CD4-positive, alpha-beta memory T cell (primary cell): ENCODE data around the gene POLD4. TPM values are rescaled to one million over a fixed set of nuclear protein-coding genes. Genes with fewer than 3 reads are reported as not detected.

Source experiments
- CTCF ChIA-PET: fragments of 350-600 bp; sonication (Branson Sonifier 250); formaldehyde crosslinking; loops from one replicate; lab custom pipeline; 2021; ENCODE audit warnings: inconsistent platforms; ENCODE audit not compliant: partially characterized antibody; lab: Charles Lee
- POLR2A ChIA-PET: fragments of 350-600 bp; sonication (Branson Sonifier 250); formaldehyde crosslinking; loops from one replicate; lab custom pipeline; 2021; ENCODE audit not compliant: partially characterized antibody; lab: Charles Lee
- DNase-seq, 5 donors: peaks; one replicate each; pipeline versions ENCODE4 v3.0.0 to v3.0.0-alpha.2; 2020 to 2022; ENCODE audit warnings: mixed read lengths in 1 of 5
- H3K27ac ChIP-seq: one replicate; pipeline ENCODE4 v1.7.0; 2013; ENCODE audit warnings: low read depth, low read length
- H3K27me3 ChIP-seq: 2 replicates; pipeline ENCODE4 v1.7.0; 2013; ENCODE audit warnings: mild to moderate bottlenecking, low read length, moderate library complexity; ENCODE audit not compliant: insufficient read depth
- H3K36me3 ChIP-seq: 2 replicates; pipeline ENCODE4 v1.7.0; 2013; ENCODE audit warnings: mild to moderate bottlenecking, low read length, moderate library complexity; ENCODE audit not compliant: insufficient read depth
- H3K4me1 ChIP-seq: 2 replicates; pipeline ENCODE4 v1.7.0; 2013; ENCODE audit warnings: mild to moderate bottlenecking, low read length, moderate library complexity; ENCODE audit not compliant: insufficient read depth
- H3K4me3 ChIP-seq, 2 donors: one replicate each; pipeline ENCODE4 v1.7.0; 2013; ENCODE audit warnings: low read length in 2 of 2, mild to moderate bottlenecking in 1 of 2
- H3K9me3 ChIP-seq, 2 donors: one replicate each; pipeline ENCODE4 v1.7.0; 2013; ENCODE audit warnings: low read length in 2 of 2, control low read depth in 1 of 2; ENCODE audit not compliant: control insufficient read depth in 1 of 2
- H3K27ac Mint-ChIP-seq, 7 donors: one replicate each; pipeline ENCODE4 v1.8.0; 2020 to 2021; ENCODE audit warnings: mixed read lengths in 7 of 7, mild to moderate bottlenecking in 6 of 7, inconsistent platforms in 3 of 7, moderate library complexity in 3 of 7
- H3K27me3 Mint-ChIP-seq, 2 donors: one replicate each; pipeline ENCODE4 v1.8.0; 2020 to 2021; ENCODE audit warnings: mixed read lengths in 2 of 2
- H3K36me3 Mint-ChIP-seq, 2 donors: one replicate each; pipeline ENCODE4 v1.8.0; 2020 to 2021; ENCODE audit warnings: mixed read lengths in 2 of 2, inconsistent platforms in 1 of 2, mild to moderate bottlenecking in 1 of 2
- H3K4me1 Mint-ChIP-seq, 4 donors: one replicate each; pipeline ENCODE4 v1.8.0; 2020 to 2021; ENCODE audit warnings: mixed read lengths in 4 of 4, mild to moderate bottlenecking in 1 of 4
- H3K4me3 Mint-ChIP-seq, 8 donors: one replicate each; pipeline ENCODE4 v1.8.0; 2020 to 2021; ENCODE audit warnings: mixed read lengths in 8 of 8, mild to moderate bottlenecking in 7 of 8, moderate library complexity in 6 of 8, inconsistent platforms in 3 of 8
- H3K9me3 Mint-ChIP-seq, 8 donors: one replicate each; pipeline ENCODE4 v1.8.0; 2020 to 2021; ENCODE audit warnings: mixed read lengths in 8 of 8, mild to moderate bottlenecking in 5 of 8, inconsistent platforms in 3 of 8, moderate library complexity in 1 of 8
- intact Hi-C: fragments of 100-400 bp; cut with micrococcal nuclease; formaldehyde crosslinking; loops from one replicate; pipeline ENCODE4 v1.15.1; 2023
- polyA plus RNA-seq, 2 donors: library from polyadenylated mRNA; unstranded; fragments of 300-500 nt; fragmentation: Illumina TruSeq; gene quantifications; one replicate each; pipeline ENCODE4 v1.2.3, GENCODE V29; 2021
- total RNA-seq, 2 experiments: library from RNA; stranded (reverse); gene quantifications; one replicate each; pipeline ENCODE4 v1.2.3, GENCODE V29; 2021

Gene POLD4
- total and polyA plus RNA-seq, 4 experiments from 2014 or later = 87.9 to 96.2 (median 92.5) TPM

- Histone ChIP-seq H3K27me3 (no peaks in the 10 kb centered on the region), H3K9me3 (no peaks in the 10 kb centered on the region), H3K4me1 (peaks cover 39% of the 10 kb centered on the region), H3K27ac (no peak overlapping the region), H3K4me3 (no peak overlapping the region), H3K36me3 (no peaks in the 10 kb centered on the region)
- H3K9me3 Mint-ChIP-seq = peaks cover 0 to 2% (median 0%) of the 10 kb centered on the region in 8 donors
- H3K27me3 Mint-ChIP-seq = peaks cover 4% of the 10 kb centered on the region in 2 donors
- CTCF ChIA-PET = interaction anchor here (1.1 to 24.8 kb wide), 4 partner anchors 11 to 30 kb away, joined by 4 to 1065 read pairs (median 70); partner anchors contain the start of genes POLD4 and PPP1CA
- H3K4me3 Mint-ChIP-seq = peak overlapping the region in 4 of 8 donors; percentile 21 to 66 (median 52)
- intact Hi-C loops = no loop called here
- H3K27ac Mint-ChIP-seq = peak overlapping the region in 5 of 7 donors; percentile 37 to 89 (median 53)
- H3K4me1 Mint-ChIP-seq = peaks cover 25 to 53% (median 29%) of the 10 kb centered on the region in 4 donors
- DNase-seq = peak in 1 of 5 donors; percentile 31
- POLR2A ChIA-PET = interaction anchor here (0.8 to 19.7 kb wide), 6 partner anchors 14 to 135 kb away, joined by 3 to 449 read pairs (median 5); partner anchors contain the start of genes POLD4 and RAD9A
- H3K36me3 Mint-ChIP-seq = peaks cover 0 to 10% of the 10 kb centered on the region in 2 donors
Measured at GRCh38 chr11:67375320-67376055, 22.1 kb upstream of the POLD4 start.

- intact Hi-C loops = loop anchor here (5.0 kb wide), 1 partner anchor 107 kb away; the partner anchor contains the start of gene GRK2
Measured at GRCh38 chr11:67374571-67375281, 21.4 kb upstream of the POLD4 start.

DNA sequence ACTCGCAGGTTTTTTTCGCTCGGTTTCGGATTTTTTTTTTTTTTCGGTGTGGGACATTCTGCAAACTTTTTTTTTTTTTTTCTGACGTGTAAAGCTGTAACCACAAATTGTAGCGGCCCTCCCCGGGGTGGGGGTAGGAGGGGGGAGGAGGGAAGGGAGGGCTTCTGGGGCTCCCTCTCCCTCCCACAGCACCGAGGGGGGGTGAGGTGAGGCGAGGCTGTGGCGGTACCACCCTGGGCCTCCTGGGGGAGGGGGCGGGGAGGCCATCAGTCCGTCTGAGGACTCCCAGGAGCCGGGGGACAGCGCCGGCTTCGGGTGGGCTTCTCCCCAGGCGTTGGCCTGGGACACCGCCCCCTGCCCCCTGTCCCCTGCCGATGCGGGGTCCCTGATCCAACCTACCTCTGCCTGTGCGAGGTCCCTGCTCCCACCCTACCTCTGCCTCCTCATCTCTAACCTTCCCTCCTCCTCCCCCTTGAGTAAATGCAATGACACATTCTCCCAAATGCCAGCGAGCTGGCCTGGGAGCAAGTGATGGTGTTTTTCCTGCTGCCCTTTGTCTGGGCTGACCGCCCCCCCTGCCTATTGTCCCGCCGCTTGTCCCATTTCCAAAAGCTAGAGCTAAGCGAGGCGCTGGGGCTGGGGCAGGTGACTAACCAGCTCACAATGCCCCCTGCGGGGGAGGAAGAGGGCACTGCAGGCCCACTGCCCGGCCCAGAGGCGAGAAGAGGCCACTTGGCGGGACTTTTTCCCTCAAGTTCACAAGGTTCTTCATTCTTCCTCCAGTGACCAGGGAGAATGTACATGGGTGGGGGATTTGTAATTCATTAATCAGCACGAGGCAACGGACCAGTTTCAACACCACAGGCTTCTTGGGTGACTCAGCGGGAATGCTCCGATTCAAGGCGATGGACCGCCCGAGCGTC lies 20.6 kb upstream of the POLD4 start:
- peaks cover 55% of the 10 kb centered on the region for H3K4me1 ChIP-seq
- Mint-ChIP-seq H3K4me3 (peak overlapping the region; percentile 89 to 99 (median 95)), H3K9me3 (peaks cover 0 to 2% (median 0%) of the 10 kb centered on the region in 8 donors), H3K27me3 (peaks cover 4% of the 10 kb centered on the region in 2 donors), H3K27ac (peak overlapping the region; percentile 92 to 99 (median 97)), H3K36me3 (peaks cover 0 to 10% of the 10 kb centered on the region in 2 donors), H3K4me1 (peaks cover 38 to 69% (median 44%) of the 10 kb centered on the region in 4 donors)
- intact Hi-C loops = loop anchor here (1.0 to 5.0 kb wide), 2 partner anchors 21 to 107 kb away; partner anchors contain the start of genes GRK2 and POLD4
- H3K27ac ChIP-seq = peak overlapping the region; percentile 75
- no peaks in the 10 kb centered on the region for H3K36me3 ChIP-seq
- DNase-seq = peak; percentile 83 to 97 (median 87)
- CTCF ChIA-PET = interaction anchor here (1.1 to 24.8 kb wide), 7 partner anchors 9 to 111 kb away, joined by 3 to 1065 read pairs (median 16); partner anchors contain the start of gene POLD4
- no peaks in the 10 kb centered on the region for H3K27me3 ChIP-seq
- POLR2A ChIA-PET = interaction anchor here (0.6 to 19.7 kb wide), 20 partner anchors 8 to 707 kb away, joined by 3 to 449 read pairs (median 6); partner anchors contain the start of genes ANKRD13D, PITPNM1, POLD4 and PPP1CA
- H3K9me3 ChIP-seq = no peaks in the 10 kb centered on the region
- H3K4me3 ChIP-seq = peak overlapping the region; percentile 34 to 63

More at GRCh38 chr11:67374571-67375281, 21.4 kb upstream of the POLD4 start:
- Mint-ChIP-seq H3K4me1 (peaks cover 31 to 61% (median 36%) of the 10 kb centered on the region in 4 donors), H3K36me3 (peaks cover 0 to 10% of the 10 kb centered on the region in 2 donors), H3K9me3 (peaks cover 0 to 2% (median 0%) of the 10 kb centered on the region in 8 donors), H3K27me3 (peaks cover 4% of the 10 kb centered on the region in 2 donors), H3K4me3 (peak overlapping the region; percentile 26 to 95 (median 84)), H3K27ac (peak overlapping the region in 6 of 7 donors; percentile 57 to 97 (median 82))
- Histone ChIP-seq H3K4me1 (peaks cover 47% of the 10 kb centered on the region), H3K9me3 (no peaks in the 10 kb centered on the region), H3K36me3 (no peaks in the 10 kb centered on the region), H3K4me3 (peak overlapping the region in 1 of 2 donors; percentile 63), H3K27me3 (no peaks in the 10 kb centered on the region), H3K27ac (no peak overlapping the region)
- ChIA-PET POLR2A (interaction anchor here (1.2 to 19.7 kb wide), 13 partner anchors 7 to 131 kb away, joined by 3 to 449 read pairs (median 7); partner anchors contain the start of genes PITPNM1, POLD4, PPP1CA and PTPRCAP), CTCF (interaction anchor here (1.6 to 24.8 kb wide), 5 partner anchors 8 to 112 kb away, joined by 10 to 1065 read pairs (median 22); partner anchors contain the start of gene POLD4)
- DNase-seq = no peak

- Histone ChIP-seq H3K4me1 (peaks cover 63% of the 10 kb centered on the region), H3K36me3 (no peaks in the 10 kb centered on the region), H3K4me3 (peak within 1 kb of the TSS; percentile 34 to 63), H3K27me3 (no peaks in the 10 kb centered on the region), H3K9me3 (no peaks in the 10 kb centered on the region), H3K27ac (peak within 1 kb of the TSS; percentile 75)
- Mint-ChIP-seq H3K27ac (peak within 1 kb of the TSS; percentile 92 to 99 (median 97)), H3K4me1 (peaks cover 45 to 77% (median 51%) of the 10 kb centered on the region in 4 donors), H3K9me3 (peaks cover 0 to 2% (median 0%) of the 10 kb centered on the region in 8 donors), H3K4me3 (peak within 1 kb of the TSS; percentile 89 to 99 (median 95)), H3K27me3 (peaks cover 4% of the 10 kb centered on the region in 2 donors), H3K36me3 (peaks cover 0 to 10% of the 10 kb centered on the region in 2 donors)
- CTCF ChIA-PET = interaction anchor here (1.1 to 24.8 kb wide), 7 partner anchors 10 to 110 kb away, joined by 3 to 1065 read pairs (median 16); partner anchors contain the start of gene POLD4
- peak in 1 of 5 donors; percentile 53 for DNase-seq
- intact Hi-C loops = loop anchor here (1.0 to 5.0 kb wide), 2 partner anchors 20 to 106 kb away; partner anchors contain the start of genes GRK2 and POLD4
- POLR2A ChIA-PET = interaction anchor here (0.6 to 19.7 kb wide), 25 partner anchors 9 to 757 kb away, joined by 3 to 449 read pairs (median 4); partner anchors contain the start of genes AIP, ANKRD13D, PITPNM1 and POLD4
Measured at GRCh38 chr11:67372993-67373647, 19.8 kb upstream of the POLD4 start, which contains the start of gene CLCF1. Gene CLCF1, minus strand, starts transcription at chr11:67373598. Its CDS starts 59 bp downstream, at chr11:67373539.

GRCh38 chr11:67372321-67372992 lies 19.1 kb upstream of the POLD4 start:
- Mint-ChIP-seq H3K4me3 (peak overlapping the region; percentile 84 to 97 (median 90)), H3K27me3 (peaks cover 4% of the 10 kb centered on the region in 2 donors), H3K4me1 (peaks cover 48 to 83% (median 57%) of the 10 kb centered on the region in 4 donors), H3K36me3 (peaks cover 0 to 12% of the 10 kb centered on the region in 2 donors), H3K27ac (peak overlapping the region in 2 of 7 donors; percentile 92 to 94), H3K9me3 (peaks cover 0 to 2% (median 0%) of the 10 kb centered on the region in 8 donors)
- H3K27me3 ChIP-seq = no peaks in the 10 kb centered on the region
- H3K36me3 ChIP-seq = no peaks in the 10 kb centered on the region
- intact Hi-C loops = loop anchor here (5.0 kb wide), 1 partner anchor 105 kb away; the partner anchor contains the start of gene GRK2
- peaks cover 68% of the 10 kb centered on the region for H3K4me1 ChIP-seq
- ChIA-PET POLR2A (interaction anchor here (0.8 to 19.7 kb wide), 22 partner anchors 9 to 756 kb away, joined by 3 to 449 read pairs (median 4); partner anchors contain the start of genes AIP, POLD4, PPP1CA and PTPRCAP), CTCF (interaction anchor here (1.1 to 24.8 kb wide), 5 partner anchors 9 to 110 kb away, joined by 3 to 1065 read pairs (median 53); partner anchors contain the start of gene POLD4)
- no peaks in the 10 kb centered on the region for H3K9me3 ChIP-seq
- peak in 2 of 5 donors; percentile 22 to 52 for DNase-seq
- H3K27ac ChIP-seq = peak overlapping the region; percentile 75
- peak overlapping the region in 1 of 2 donors; percentile 63 for H3K4me3 ChIP-seq
